Right atrium auricular region (tissue), 2 donors: Measurements from ENCODE around the gene TNF. TPM values are rescaled to one million over a fixed set of nuclear protein-coding genes. Genes with fewer than 3 reads are reported as not detected.
A peak's percentile ranks its signal among the peaks of the same experiment; 100 is the strongest.

Experiments used
- DNase-seq: peaks from one replicate; pipeline ENCODE4 v3.0.0-alpha.2; 2019; ENCODE audit warnings: low spot score
- H3K27ac ChIP-seq, 2 donors: fragments of 200-600 bp; sonication (generic); 1 replicate in 1 of 2; 2 replicates in 1 of 2; pipeline ENCODE4 v1.5.1; 2016 to 2019
- H3K27me3 ChIP-seq, 2 donors: fragments of 200-600 bp; sonication (generic); one replicate each; pipeline versions ENCODE4 v1.5.1 to v1.6.0; 2017 to 2019
- H3K36me3 ChIP-seq: fragments of 200-600 bp; sonication (generic); one replicate; pipeline ENCODE4 v1.5.1; 2016
- H3K4me1 ChIP-seq, 2 donors: fragments of 200-600 bp; sonication (generic); one replicate each; pipeline versions ENCODE4 v1.5.1 to v1.6.0; 2017 to 2019
- H3K4me3 ChIP-seq, 2 donors: fragments of 200-600 bp; sonication (generic); 1 replicate in 1 of 2; 2 replicates in 1 of 2; pipeline ENCODE4 v1.5.1; 2017 to 2019; ENCODE audit warnings: mild to moderate bottlenecking in 1 of 2, moderate library complexity in 1 of 2
- H3K9me3 ChIP-seq, 2 donors: fragments of 200-600 bp; sonication (generic); one replicate each; pipeline ENCODE4 v1.5.1; 2019
- total RNA-seq, 2 donors: library from RNA; depleted of rRNA; stranded (reverse); fragments of >200 nt; gene quantifications; one replicate each; pipeline ENCODE4 v1.1.0, GENCODE V29; 2016
- TF ChIP-seq, protein P1 (sequence below), 2 donors: fragments of 200-600 bp; sonication (generic); IDR thresholded peaks; one replicate each; pipeline ENCODE4 v1.5.1; 2019; ENCODE audit warnings: antibody characterized with exemption in 2 of 2

The TNF gene
- total RNA-seq, 2 donors from 2014 or later, result 0.51 TPM; not detected in 1

DNA sequence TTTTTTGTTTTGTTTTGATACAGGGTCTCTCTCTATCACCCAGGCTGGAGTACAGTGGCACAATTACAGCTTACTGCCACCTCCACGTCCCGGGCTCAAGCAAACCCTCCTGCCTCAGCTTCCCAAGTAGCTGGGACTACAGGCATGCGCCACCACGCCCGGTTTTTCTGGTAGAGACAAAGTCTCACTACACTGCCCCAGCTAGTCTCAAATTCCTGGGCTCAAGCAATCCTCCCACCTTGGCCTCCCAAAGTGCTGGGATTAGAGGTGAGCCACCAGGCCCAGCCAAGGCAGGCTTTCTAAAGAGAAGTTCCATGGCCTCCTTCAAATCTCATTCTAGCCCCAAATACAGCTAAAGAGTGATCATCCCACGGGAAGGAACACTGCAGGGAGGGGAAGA, 41.4 kb upstream of the TNF start:
- no peaks in the 10 kb centered on the region for H3K27me3 ChIP-seq
- H3K4me3 ChIP-seq, result no peak overlapping the region
- H3K9me3 ChIP-seq, result no peaks in the 10 kb centered on the region
- peaks cover 95% of the 10 kb centered on the region for H3K36me3 ChIP-seq
- H3K4me1 ChIP-seq, result peaks cover 0 to 9% of the 10 kb centered on the region in 2 donors
- TF ChIP-seq, protein P1, sequence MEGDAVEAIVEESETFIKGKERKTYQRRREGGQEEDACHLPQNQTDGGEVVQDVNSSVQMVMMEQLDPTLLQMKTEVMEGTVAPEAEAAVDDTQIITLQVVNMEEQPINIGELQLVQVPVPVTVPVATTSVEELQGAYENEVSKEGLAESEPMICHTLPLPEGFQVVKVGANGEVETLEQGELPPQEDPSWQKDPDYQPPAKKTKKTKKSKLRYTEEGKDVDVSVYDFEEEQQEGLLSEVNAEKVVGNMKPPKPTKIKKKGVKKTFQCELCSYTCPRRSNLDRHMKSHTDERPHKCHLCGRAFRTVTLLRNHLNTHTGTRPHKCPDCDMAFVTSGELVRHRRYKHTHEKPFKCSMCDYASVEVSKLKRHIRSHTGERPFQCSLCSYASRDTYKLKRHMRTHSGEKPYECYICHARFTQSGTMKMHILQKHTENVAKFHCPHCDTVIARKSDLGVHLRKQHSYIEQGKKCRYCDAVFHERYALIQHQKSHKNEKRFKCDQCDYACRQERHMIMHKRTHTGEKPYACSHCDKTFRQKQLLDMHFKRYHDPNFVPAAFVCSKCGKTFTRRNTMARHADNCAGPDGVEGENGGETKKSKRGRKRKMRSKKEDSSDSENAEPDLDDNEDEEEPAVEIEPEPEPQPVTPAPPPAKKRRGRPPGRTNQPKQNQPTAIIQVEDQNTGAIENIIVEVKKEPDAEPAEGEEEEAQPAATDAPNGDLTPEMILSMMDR (IDR thresholded peaks at IDR 0.05), result no peak
- DNase-seq, result no peak
- no peak overlapping the region for H3K27ac ChIP-seq

DNA sequence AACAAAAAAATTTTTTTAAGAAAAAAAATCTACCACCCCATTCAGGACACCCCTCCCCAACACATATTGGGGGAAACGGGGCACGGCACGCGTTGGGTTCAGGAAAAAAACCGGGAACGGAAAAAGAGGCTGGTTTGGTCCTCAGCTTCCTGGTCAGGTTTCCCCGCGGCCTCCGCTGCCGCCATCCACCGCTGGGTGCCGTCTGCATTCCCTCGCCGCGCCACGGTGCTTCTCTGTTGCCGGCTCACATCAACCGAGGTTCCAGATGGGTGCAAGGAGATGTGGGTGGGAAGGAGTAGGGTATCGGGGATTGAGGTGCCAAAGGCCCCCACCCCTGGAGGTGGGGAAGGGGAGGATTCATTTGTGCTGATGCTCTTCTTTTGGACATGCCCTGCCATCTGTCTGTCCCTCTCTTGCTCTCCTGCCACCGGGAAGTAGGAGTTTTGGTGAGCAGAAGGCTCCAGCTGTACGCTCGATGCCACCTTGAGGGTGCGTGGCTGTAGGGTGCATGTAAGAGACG, 40.8 kb upstream of the TNF start:
- no peaks in the 10 kb centered on the region for H3K27me3 ChIP-seq
- H3K36me3 ChIP-seq, result peaks cover 99% of the 10 kb centered on the region

DNA sequence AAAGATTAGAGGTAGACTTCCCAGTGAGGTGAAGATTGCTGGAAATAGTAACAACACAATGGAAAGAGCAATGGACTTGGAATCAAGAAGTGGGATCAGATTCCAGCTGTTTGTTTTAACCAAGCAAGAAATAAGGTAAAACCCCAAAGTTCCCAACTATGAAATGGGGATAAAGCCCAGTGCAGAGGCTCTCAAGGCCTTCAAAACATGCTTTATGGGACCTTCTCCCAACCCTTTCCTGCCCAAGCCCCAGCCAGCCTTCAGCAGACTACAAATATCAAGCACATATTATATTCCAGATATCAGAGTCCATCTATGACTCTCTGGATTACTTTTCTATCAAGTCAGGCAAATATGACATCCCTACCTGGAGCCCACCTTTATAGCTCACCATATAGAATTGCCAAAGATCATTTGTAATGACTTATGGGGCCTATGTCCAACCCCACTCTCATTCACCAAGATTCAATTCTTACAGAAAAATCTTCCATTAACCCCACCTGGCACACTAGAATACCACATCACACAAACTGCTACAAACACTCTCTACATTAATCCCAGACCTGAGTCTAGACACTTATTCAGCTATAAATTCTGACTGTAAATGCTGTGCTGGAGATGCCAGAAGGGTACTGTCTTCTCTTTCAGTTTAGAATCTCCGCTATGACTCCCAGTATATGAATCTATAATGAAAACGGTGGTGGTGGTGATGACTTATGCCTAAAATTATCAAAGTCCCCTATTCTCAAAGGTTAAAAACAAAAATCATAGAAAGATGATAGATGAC, 39.6 kb upstream of the TNF start:
- Histone ChIP-seq H3K27me3 (no peaks in the 10 kb centered on the region), H3K9me3 (no peaks in the 10 kb centered on the region), H3K27ac (no peak overlapping the region), H3K4me3 (no peak overlapping the region), H3K4me1 (peaks cover 0 to 24% of the 10 kb centered on the region in 2 donors), H3K36me3 (peaks cover 97% of the 10 kb centered on the region)
- TF ChIP-seq, protein P1 (IDR thresholded peaks at IDR 0.05), result no peak
- DNase-seq, result no peak

More for the DNA sequence above, 40.8 kb upstream of the TNF start:
- Histone ChIP-seq H3K9me3 (no peaks in the 10 kb centered on the region), H3K4me1 (peaks cover 0 to 15% of the 10 kb centered on the region in 2 donors), H3K27ac (no peak overlapping the region), H3K4me3 (no peak overlapping the region)
- TF ChIP-seq, protein P1 (IDR thresholded peaks at IDR 0.05), result no peak
- no peak for DNase-seq

DNA sequence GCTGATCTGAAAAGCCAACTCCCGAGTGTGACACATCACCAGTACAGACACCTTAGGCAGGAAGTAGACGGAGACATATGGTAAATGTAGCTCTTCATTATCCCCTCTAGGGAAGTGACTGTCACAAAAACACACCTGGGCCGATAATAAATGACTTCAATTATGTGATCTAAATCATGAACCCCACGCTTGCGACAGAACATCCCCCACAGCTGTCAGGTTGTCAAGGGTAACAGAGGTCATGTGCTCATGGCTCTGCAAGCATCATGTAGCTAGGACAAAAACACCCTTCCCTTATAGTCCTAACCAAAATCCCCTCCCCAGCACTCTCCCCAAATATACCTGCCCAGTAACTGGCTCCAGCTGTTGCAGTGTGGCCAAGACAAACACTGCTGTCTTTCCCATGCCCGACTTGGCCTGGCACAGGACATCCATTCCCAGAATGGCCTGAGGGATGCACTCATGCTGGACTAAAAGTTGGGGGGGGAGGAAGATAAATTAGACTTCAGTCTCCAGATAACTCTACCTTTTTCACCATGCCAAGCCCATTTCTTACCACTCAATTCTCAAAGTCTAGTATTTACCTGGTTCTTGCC, 36.5 kb upstream of the TNF start:
- DNase-seq, result no peak
- peaks cover 66% of the 10 kb centered on the region for H3K36me3 ChIP-seq
- H3K9me3 ChIP-seq, result no peaks in the 10 kb centered on the region
- H3K27ac ChIP-seq, result peak overlapping the region in 1 of 2 donors; percentile 97
- H3K4me3 ChIP-seq, result no peak overlapping the region
- H3K27me3 ChIP-seq, result no peaks in the 10 kb centered on the region
- TF ChIP-seq, protein P1 (IDR thresholded peaks at IDR 0.05), result no peak
- peaks cover 0 to 32% of the 10 kb centered on the region in 2 donors for H3K4me1 ChIP-seq

DNA sequence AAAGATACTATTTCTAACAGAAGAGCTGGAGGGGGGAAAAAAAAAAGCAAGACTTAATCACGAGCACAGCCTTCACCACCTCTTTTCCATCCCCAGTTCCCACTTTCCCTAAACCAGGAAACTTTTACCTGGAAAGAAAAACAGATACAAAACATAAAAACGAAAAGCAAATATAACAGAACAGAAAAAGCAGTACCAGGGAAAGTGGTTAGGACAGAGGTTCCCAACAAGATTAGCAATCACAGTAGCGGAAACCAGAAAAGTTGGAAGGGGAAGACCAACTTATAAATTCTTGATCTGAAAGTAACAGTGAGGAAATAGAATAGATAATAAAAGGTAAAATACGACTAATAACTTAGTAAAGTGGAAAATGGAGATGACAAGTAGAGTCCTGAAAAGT, 34.7 kb upstream of the TNF start:
- Histone ChIP-seq H3K36me3 (peaks cover 48% of the 10 kb centered on the region), H3K9me3 (no peaks in the 10 kb centered on the region), H3K4me1 (peaks cover 0 to 32% of the 10 kb centered on the region in 2 donors), H3K4me3 (peak overlapping the region; percentile 60 to 80), H3K27me3 (no peaks in the 10 kb centered on the region), H3K27ac (peak overlapping the region; percentile 96 to 97)
- TF ChIP-seq, protein P1 (IDR thresholded peaks at IDR 0.05), result no peak
- no peak for DNase-seq
